Activated CD4-positive, CD25-positive, alpha-beta regulatory T cell treated with anti-CD3 and anti-CD28 coated beads, Interleukin-2, amount 50 U/mL, for 72 hours (primary cell): Measurements from ENCODE around the gene DCHS2.

Experiments used
- DNase-seq: peaks from one replicate; pipeline ENCODE4 v3.0.0; 2021

DCHS2 gene

GRCh38 chr4:154450966-154451365 lies 40.6 kb downstream of the DCHS2 start:
- no peak for DNase-seq

DNA sequence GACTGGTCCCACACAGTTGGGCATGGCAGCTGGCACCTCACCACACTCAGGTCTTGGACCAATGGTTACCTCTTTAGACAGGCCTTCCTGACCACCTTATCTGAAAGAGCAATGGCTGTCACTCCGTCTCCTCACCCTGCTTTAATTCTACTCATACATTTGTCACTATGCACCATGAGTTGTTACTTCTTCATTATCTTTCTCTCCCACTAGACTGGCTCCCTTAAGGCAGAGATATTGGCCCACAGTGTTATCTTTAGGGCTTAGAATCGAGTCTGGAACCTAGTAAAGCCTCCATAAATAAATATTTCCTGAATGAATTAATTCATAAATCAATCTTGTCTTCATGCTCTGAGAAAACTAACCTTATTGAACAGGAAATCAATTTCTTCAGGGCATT lies 46.6 kb downstream of the DCHS2 start:
- DNase-seq: no peak

DNA sequence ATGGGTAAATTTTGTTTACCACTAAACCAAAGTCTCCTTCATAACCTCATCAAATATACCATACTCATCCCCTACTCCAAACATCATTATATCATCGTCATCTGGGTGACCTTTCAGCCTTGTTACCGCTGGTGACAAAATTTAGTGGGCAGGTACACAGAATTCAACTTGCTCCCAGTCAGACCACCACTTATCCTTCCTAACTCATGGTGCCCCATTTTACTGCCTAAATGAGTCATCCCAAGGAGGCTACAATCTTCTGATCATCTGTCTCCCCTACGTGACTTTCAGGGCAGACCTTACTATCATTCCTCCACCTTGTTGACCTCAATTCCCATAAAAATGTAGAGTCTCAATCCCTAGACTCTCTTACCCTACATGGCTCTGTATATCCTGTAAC lies 49.6 kb downstream of the DCHS2 start:
- no peak for DNase-seq

- DNase-seq: no peak
Observed at GRCh38 chr4:154441124-154441523, 50.5 kb downstream of the DCHS2 start.

- DNase-seq: no peak
Observed at GRCh38 chr4:154439224-154439623, 52.4 kb downstream of the DCHS2 start.

DNA sequence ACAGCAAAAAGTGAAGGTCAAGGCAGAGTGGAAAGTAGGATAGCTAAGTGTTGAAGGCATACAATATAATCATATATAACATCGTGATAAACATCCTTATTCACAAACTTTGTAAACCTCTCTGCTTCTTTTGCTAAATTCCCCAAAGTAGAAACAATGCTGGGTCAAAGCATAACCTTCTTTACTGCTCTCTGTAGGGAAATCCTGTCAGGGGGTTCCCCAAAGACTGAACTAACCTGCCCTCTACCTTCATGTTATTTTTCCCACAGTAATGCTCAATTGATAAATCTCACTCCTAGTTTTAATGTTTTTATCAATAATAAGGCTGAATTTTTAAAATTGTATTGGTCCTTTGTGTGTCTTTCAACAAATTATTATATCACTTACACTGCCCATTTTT lies 55.7 kb downstream of the DCHS2 start:
- DNase-seq: no peak

DNA sequence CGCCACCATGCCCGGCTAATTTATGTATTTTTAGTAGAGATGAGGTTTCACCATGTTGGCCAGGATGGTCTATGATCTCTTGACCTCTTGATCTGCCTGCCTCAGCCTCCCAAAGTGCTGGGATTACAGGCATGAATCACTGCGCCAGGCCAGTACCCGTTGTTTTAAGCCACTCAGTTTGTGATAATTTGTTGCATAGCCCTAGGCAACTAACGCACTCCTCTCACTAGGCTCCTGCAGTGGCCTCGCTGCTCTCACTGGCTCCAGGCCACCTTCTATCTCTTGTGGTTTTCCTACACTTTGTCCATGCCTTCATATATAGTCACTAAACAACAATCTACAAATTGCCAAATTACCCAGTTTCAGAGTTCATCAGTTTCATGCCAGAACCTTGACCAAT lies 58.1 kb downstream of the DCHS2 start:
- no peak for DNase-seq

DNA sequence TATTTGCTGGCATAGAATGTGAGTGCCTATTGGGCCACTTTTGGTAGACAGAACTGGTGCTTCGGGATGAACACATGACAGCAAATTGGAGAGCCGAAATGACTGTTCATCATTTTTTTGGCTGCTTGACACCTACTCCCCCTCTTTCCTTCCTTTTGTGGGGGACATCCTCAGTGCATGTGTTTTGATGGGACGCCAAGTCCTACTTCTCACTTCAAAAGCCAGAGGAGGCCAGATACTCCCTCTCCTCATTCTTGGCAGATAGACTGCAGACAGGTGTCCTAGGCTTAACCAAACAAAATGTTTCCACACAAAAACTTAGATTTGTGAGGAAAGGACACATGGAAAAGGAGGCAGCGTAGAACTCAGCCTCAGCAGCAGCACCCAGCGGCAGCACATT lies 62.4 kb downstream of the DCHS2 start:
- DNase-seq: no peak

DNA sequence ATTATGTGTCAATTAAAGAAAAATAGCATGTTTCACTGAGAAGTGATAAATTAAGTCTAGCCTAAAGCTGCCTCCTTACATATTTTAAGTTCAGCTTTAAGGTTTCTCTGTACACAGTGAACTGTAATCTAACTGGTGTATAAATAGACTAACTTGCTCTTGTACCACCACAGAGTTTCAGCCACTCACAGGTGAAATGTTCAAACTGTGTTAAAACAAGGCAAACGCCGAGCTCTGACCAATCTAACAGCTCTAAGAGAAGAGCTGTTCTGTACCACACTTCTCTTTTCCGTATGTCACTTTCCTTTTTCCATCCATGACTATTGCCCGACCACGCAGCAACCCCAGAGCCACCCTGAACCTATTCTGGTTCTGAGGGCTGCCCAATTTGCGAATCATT lies 64.5 kb downstream of the DCHS2 start:
- DNase-seq: no peak

- DNase-seq: no peak
Observed at GRCh38 chr4:154425514-154425913, 66.1 kb downstream of the DCHS2 start.

DNA sequence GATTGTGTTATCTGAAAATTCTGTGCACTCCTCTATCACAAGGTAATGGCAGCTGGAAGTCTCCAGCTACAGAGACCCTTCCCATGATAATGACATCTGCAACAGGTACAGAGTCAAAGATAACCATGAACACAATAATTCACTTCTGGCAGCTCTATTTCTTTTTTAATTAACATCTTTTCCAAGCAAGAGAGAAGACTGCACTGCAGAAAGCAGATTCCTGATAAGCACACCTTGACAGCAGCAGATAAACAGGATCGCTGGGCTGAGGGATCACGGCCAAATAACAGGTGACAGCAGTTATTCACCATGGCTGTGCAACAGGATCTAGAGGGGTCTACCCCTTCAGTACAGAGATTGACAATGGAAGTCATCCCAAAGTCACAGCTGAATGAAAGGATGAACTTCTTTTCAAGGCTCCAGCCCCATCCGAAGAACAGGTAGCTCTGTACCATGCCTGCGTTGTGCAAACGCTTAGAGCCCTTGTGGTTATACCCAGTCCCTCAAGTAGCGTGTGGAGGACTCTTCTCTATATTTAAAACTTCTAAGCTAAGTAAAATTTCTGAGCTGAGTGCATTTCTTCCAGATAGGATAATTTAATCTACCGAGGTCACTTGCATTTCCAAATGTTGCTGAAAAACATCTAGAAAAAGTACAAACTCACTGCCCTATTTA lies 66.7 kb downstream of the DCHS2 start:
- DNase-seq: no peak

GRCh38 chr4:154422152-154422551 lies 69.4 kb downstream of the DCHS2 start:
- no peak for DNase-seq

- DNase-seq: no peak
Observed at GRCh38 chr4:154421618-154422017, 70.0 kb downstream of the DCHS2 start.

DNA sequence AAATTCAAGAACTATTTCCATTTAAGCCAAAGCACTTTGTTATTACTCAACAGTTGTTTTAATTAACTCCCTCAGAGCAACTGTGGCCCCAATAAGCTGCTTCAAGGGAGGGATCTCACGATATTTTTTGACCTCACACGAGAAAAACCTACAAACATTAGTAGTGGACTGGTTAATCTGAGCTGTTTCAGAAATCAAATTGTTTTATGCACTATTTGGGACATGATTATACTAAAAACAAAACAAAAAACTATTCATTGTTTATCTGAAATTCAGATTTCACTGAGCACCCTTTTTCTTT lies 74.3 kb downstream of the DCHS2 start:
- DNase-seq: no peak

GRCh38 chr4:154416190-154416547 lies 75.4 kb downstream of the DCHS2 start:
- DNase-seq: no peak

- no peak for DNase-seq
Observed at GRCh38 chr4:154415313-154415712, 76.3 kb downstream of the DCHS2 start.

GRCh38 chr4:154414796-154415195 lies 76.8 kb downstream of the DCHS2 start:
- no peak for DNase-seq

- DNase-seq: no peak
Observed at GRCh38 chr4:154414371-154414770, 77.2 kb downstream of the DCHS2 start.

DNA sequence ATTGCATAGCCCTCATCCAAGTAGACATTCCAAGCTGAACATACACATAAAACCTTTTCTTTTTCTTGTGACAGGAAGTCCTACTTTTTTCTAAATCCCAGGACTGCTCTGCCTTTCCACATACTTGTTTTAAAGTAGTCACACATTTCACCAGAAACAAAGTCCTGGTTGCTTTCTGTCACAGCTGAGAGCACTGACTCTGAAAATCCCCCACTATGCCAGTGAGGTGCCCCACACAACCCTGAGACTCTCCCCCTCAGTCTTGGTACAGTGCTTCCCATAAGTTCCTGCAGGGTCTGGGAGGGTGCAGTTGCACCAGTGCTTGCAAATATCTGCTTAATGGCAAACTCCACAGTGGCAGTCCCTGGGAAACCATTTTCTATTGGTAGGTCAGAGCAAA lies 84.2 kb downstream of the DCHS2 start:
- DNase-seq: no peak

- DNase-seq: no peak
Observed at GRCh38 chr4:154406018-154406795, 85.4 kb downstream of the DCHS2 start.

DNA sequence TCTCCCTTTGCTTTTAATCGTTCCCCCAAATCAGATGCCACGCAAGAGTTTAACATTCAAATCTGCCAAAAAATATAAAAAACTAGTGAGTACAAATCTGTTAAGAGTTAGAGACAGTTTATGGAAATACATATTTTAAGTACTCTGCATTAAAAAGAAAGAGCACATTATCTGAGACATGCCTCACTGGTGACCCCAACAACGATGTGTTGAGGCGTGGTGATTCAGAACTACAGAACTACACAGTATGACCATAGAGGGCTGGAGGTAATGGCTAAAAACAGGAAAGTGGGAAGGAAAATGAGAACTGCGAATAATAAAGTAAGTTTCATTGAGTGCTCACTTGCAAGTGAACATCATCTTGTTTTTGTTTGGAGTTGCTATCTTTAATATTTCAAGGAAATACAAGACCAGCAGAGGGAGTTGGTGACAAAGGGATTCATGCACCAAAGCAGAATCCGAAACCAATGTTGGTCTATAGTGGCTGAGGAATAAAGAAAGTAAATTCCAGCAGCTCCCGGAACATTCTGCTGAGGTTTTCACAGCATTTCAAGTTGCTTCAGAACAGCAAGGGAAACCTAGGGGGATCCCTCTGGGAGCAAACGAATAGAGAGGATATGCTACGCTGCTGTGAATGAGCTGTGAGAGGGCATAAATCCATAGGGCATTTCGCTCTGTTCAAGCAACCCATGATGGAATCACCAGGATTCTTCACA lies 92.2 kb downstream of the DCHS2 start:
- no peak for DNase-seq

- no peak for DNase-seq
Observed at GRCh38 chr4:154390324-154390723, 101.3 kb downstream of the DCHS2 start.

DNA sequence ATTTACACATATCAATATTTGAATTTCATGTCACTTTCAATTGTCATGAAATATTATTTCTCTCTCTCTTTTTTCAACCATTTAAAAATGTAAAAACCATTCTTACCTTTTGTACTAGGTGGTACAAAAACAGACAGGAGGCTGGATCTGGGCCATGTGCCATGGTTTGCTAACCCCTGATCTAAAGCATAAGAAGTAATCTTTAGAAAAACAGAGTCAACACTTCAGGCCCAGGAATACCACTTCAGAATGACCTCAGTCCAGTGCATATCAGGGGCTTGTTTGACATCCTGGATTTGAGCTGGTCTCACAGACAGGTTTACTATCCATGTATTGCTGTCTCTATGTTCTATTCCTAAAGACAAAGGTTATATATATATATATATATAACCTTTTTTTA lies 102.5 kb downstream of the DCHS2 start:
- DNase-seq: no peak

GRCh38 chr4:154384012-154384411 lies 107.6 kb downstream of the DCHS2 start:
- no peak for DNase-seq
